Motor neuron (in vitro differentiated cells): ENCODE results near the gene SETD2. TPM values are rescaled to one million over a fixed set of nuclear protein-coding genes. Genes with fewer than 3 reads are reported as not detected.
"Not testable (repeated sequence)": the region's sequence is repeated elsewhere in the genome, so short reads cannot be mapped to it uniquely, and the experiment has no call there.

ENCODE experiments used
- ATAC-seq, 8 experiments: fragments of 200-7000 bp; cut with Tn5 transposase; replicated peaks in 6 of 8; 2 replicates each; pipeline ENCODE4 v1.8.0; 2021; ENCODE audit warnings: mild to moderate bottlenecking in 8 of 8, moderate library complexity in 8 of 8
- H3K27ac ChIP-seq, 2 donors: fragments of 250-450 bp; sonication (Bioruptor Pico); 2 replicates each; pipeline ENCODE4 v1.9.0; 2021; ENCODE audit warnings: antibody characterized with exemption in 2 of 2, mild to moderate bottlenecking in 2 of 2, moderate library complexity in 1 of 2
- H3K4me1 ChIP-seq, 2 donors: fragments of 250-450 bp; sonication (Bioruptor Pico); replicated peaks in 1 of 2; 2 replicates each; pipeline ENCODE4 v1.6.1; 2021; ENCODE audit warnings: antibody characterized with exemption in 2 of 2, mild to moderate bottlenecking in 2 of 2, moderate library complexity in 1 of 2
- H3K4me3 ChIP-seq, 5 donors: fragments of 250-450 bp; sonication (Bioruptor Pico); 2 replicates each; pipeline ENCODE4 v1.9.0; 2021; ENCODE audit warnings: antibody characterized with exemption in 5 of 5, mild to moderate bottlenecking in 5 of 5, moderate library complexity in 4 of 5
- WGBS, 10 experiments: fragments of 450-650 bp; shearing (Covaris generic); methylation state at CpG; one replicate each; pipeline ENCODE4 v1.0.0; 2022; 5-methylcytosine and 5-hydroxymethylcytosine counted together
- in situ Hi-C, 9 experiments: fragments of 400-800 bp; cut with MboI; loops; one replicate each; pipeline ENCODE4 v1.15.0; 2021; ENCODE audit warnings: low sequenced_read_pairs in 9 of 9, low pct_unique_long_range_greater_than_20kb in 2 of 9; ENCODE audit not compliant: unreplicated experiment in 9 of 9
- total RNA-seq, 8 experiments: library from RNA; unstranded; fragments of 300-600 nt; gene quantifications; 2 replicates each; pipeline versions ENCODE4 v1.2.3 to v1.2.4, GENCODE V29; 2022

Gene SETD2
- total RNA-seq, 8 experiments from 2014 or later = 24.0 to 67.0 (median 37.2) TPM

- 83 to 100% (median 95%) methylated on average over 2 to 5 of the region's 5 CpGs; no CpG with 5 or more reads in 1 of the 10 experiments for WGBS, 10 experiments
- ATAC-seq = no peak
- Histone ChIP-seq H3K4me1 (no peaks in the 10 kb centered on the region), H3K27ac (no peak overlapping the region), H3K4me3 (no peak overlapping the region)
- in situ Hi-C loops = no loop called here
These were observed 12.7 kb upstream of the SETD2 start for GRCh38 chr3:47176582-47176981.

- in situ Hi-C loops = no loop called here
- 0 to 8% (median 0%) methylated on average over 1 to 3 of the region's 106 CpGs; no CpG with 5 or more reads in 3 of the 10 experiments for WGBS, 10 experiments
- H3K27ac ChIP-seq = peak overlapping the region; percentile 93 to 94
- H3K4me3 ChIP-seq = peak overlapping the region; percentile 60 to 97 (median 83)
- H3K4me1 ChIP-seq = peaks cover 13 to 30% of the 10 kb centered on the region in 2 donors
- ATAC-seq = peak; percentile 29 to 42 (median 36)
These were observed 525 bp downstream of the SETD2 start for GRCh38 chr3:47163169-47164006.

GRCh38 chr3:47162697-47163168 is 1.2 kb downstream of the SETD2 start:
- Histone ChIP-seq H3K27ac (peak overlapping the region; percentile 93 to 94), H3K4me1 (peaks cover 13 to 30% of the 10 kb centered on the region in 2 donors), H3K4me3 (peak overlapping the region; percentile 60 to 97 (median 83))
- in situ Hi-C loops = no loop called here
- 0 to 6% (median 2%) methylated on average over 3 to 10 of the region's 10 CpGs for WGBS, 10 experiments
- no peak for ATAC-seq

GRCh38 chr3:47161983-47162696 is 1.8 kb downstream of the SETD2 start:
- peak overlapping the region; percentile 60 to 97 (median 83) for H3K4me3 ChIP-seq
- ATAC-seq = no peak
- in situ Hi-C loops = no loop called here
- WGBS, 10 experiments = 0 to 53% (median 23%) methylated on average over 1 to 4 of the region's 4 CpGs
- no peak overlapping the region for H3K27ac ChIP-seq
- H3K4me1 ChIP-seq = peaks cover 13 to 30% of the 10 kb centered on the region in 2 donors

GRCh38 chr3:47159820-47160219 is 4.1 kb downstream of the SETD2 start:
- in situ Hi-C loops = no loop called here
- H3K4me3 ChIP-seq = no peak overlapping the region
- no peak overlapping the region for H3K27ac ChIP-seq
- peaks cover 6 to 19% of the 10 kb centered on the region in 2 donors for H3K4me1 ChIP-seq
- ATAC-seq = no peak
- 63 to 100% (median 81%) methylated on average over 1 to 3 of the region's 3 CpGs; no CpG with 5 or more reads in 5 of the 10 experiments for WGBS, 10 experiments

GRCh38 chr3:47158208-47158607 is 5.7 kb downstream of the SETD2 start:
- Histone ChIP-seq H3K4me1 (peaks cover 6 to 19% of the 10 kb centered on the region in 2 donors), H3K4me3 (no peak overlapping the region), H3K27ac (no peak overlapping the region)
- in situ Hi-C loops = no loop called here
- ATAC-seq = no peak

GRCh38 chr3:47156396-47156795 is 7.5 kb downstream of the SETD2 start:
- in situ Hi-C loops = no loop called here
- 40 to 100% (median 89%) methylated on average over 1 of the region's 1 CpG; no CpG with 5 or more reads in 3 of the 10 experiments for WGBS, 10 experiments
- Histone ChIP-seq H3K27ac (no peak overlapping the region), H3K4me1 (peaks cover 0 to 7% of the 10 kb centered on the region in 2 donors), H3K4me3 (no peak overlapping the region)
- peak in 2 of 8 experiments; percentile 34 to 68 for ATAC-seq

- WGBS, 10 experiments = 50 to 94% (median 82%) methylated on average over 1 to 2 of the region's 2 CpGs; no CpG with 5 or more reads in 3 of the 10 experiments
- in situ Hi-C loops = no loop called here
- no peak overlapping the region for H3K4me3 ChIP-seq
- no peaks in the 10 kb centered on the region for H3K4me1 ChIP-seq
- no peak overlapping the region for H3K27ac ChIP-seq
- no peak for ATAC-seq
These were observed 11.3 kb downstream of the SETD2 start for GRCh38 chr3:47152578-47152977.

- no peaks in the 10 kb centered on the region for H3K4me1 ChIP-seq
- WGBS, 10 experiments = 92 to 100% (median 100%) methylated on average over 1 of the region's 1 CpG; no CpG with 5 or more reads in 3 of the 10 experiments
- no peak for ATAC-seq
- no peak overlapping the region for H3K4me3 ChIP-seq
- no peak overlapping the region for H3K27ac ChIP-seq
- in situ Hi-C loops = no loop called here
These were observed 12.1 kb downstream of the SETD2 start for GRCh38 chr3:47151836-47152235.

- peak in 1 of 8 experiments; percentile 40 for ATAC-seq
- in situ Hi-C loops = no loop called here
- H3K27ac ChIP-seq = no peak overlapping the region
- H3K4me3 ChIP-seq = no peak overlapping the region
- 31 to 81% (median 39%) methylated on average over 2 of the region's 2 CpGs; no CpG with 5 or more reads in 1 of the 10 experiments for WGBS, 10 experiments
- no peaks in the 10 kb centered on the region for H3K4me1 ChIP-seq
These were observed 14.5 kb downstream of the SETD2 start for GRCh38 chr3:47149339-47149933.

GRCh38 chr3:47145272-47145671 is 18.6 kb downstream of the SETD2 start:
- ATAC-seq = no peak
- WGBS, 10 experiments = 43 to 86% methylated on average over 1 of the region's 1 CpG; no CpG with 5 or more reads in 8 of the 10 experiments
- Histone ChIP-seq H3K4me1 (no peaks in the 10 kb centered on the region), H3K27ac (no peak overlapping the region), H3K4me3 (no peak overlapping the region)
- in situ Hi-C loops = no loop called here

GRCh38 chr3:47143068-47143467 is 20.8 kb downstream of the SETD2 start:
- WGBS, 10 experiments = 55 to 100% (median 96%) methylated on average over 1 to 5 of the region's 5 CpGs; no CpG with 5 or more reads in 2 of the 10 experiments
- no peaks in the 10 kb centered on the region for H3K4me1 ChIP-seq
- H3K4me3 ChIP-seq = no peak overlapping the region
- H3K27ac ChIP-seq = no peak overlapping the region
- in situ Hi-C loops = no loop called here
- ATAC-seq = no peak

- ATAC-seq, H3K27ac ChIP-seq, H3K4me3 ChIP-seq, H3K4me1 ChIP-seq, in situ Hi-C loops: not testable (repeated sequence)
- 80 to 100% (median 93%) methylated on average over 1 to 7 of the region's 7 CpGs; no CpG with 5 or more reads in 2 of the 10 experiments for WGBS, 10 experiments
These were observed 21.4 kb downstream of the SETD2 start for GRCh38 chr3:47142536-47142935.
